Prostate gland (tissue), 2 donors: Measurements from ENCODE around the gene ZNF576.

Experiments
- POLR2A ChIP-seq: fragments of 450-650 bp; IDR thresholded peaks from one replicate; pipeline ENCODE4 v1.6.1; 2016; ENCODE audit warnings: antibody characterized with exemption, mild to moderate bottlenecking
- TF ChIP-seq, protein P1 (sequence below), 4 experiments: fragments of 200-600 bp in 2 of 4; fragments of 450-650 bp in 2 of 4; sonication (generic) in 2 of 4; IDR thresholded peaks; 1 replicate in 3 of 4; 2 replicates in 1 of 4; pipeline ENCODE4 v1.5.1; 2016 to 2019; ENCODE audit warnings: antibody characterized with exemption in 4 of 4, mild to moderate bottlenecking in 2 of 4, moderate library complexity in 2 of 4

DNA sequence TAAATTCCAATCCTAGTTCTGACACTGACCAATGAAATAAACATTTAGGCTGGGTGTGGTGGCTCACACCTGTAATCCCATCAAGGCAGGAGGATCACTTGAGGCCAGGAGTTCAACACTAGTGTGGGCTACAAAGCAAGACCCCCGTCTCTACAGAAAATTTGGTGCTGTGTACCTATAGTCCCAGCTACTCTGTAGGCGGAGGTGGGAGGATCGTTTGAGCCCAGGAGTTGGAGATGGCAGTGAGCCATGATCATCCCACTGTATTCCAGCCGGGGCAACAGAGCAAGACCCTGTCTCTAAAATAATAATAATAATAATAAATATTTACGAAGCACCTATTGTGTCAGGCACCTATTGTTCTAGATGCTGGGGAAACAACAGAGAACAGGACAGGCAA, 7.1 kb upstream of the ZNF576 start:
- TF ChIP-seq, protein P1, sequence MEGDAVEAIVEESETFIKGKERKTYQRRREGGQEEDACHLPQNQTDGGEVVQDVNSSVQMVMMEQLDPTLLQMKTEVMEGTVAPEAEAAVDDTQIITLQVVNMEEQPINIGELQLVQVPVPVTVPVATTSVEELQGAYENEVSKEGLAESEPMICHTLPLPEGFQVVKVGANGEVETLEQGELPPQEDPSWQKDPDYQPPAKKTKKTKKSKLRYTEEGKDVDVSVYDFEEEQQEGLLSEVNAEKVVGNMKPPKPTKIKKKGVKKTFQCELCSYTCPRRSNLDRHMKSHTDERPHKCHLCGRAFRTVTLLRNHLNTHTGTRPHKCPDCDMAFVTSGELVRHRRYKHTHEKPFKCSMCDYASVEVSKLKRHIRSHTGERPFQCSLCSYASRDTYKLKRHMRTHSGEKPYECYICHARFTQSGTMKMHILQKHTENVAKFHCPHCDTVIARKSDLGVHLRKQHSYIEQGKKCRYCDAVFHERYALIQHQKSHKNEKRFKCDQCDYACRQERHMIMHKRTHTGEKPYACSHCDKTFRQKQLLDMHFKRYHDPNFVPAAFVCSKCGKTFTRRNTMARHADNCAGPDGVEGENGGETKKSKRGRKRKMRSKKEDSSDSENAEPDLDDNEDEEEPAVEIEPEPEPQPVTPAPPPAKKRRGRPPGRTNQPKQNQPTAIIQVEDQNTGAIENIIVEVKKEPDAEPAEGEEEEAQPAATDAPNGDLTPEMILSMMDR (IDR thresholded peaks at IDR 0.05), result no peak
- no peak for TF ChIP-seq POLR2A
